Lung (tissue), 12 donors: Measurements from ENCODE around the gene KCNJ5. TPM values are rescaled to one million over a fixed set of nuclear protein-coding genes. Genes with fewer than 3 reads are reported as not detected.

Source experiments
- ATAC-seq: fragments of 200-7000 bp; cut with Tn5 transposase; one replicate; pipeline ENCODE4 v1.9.1; 2020; ENCODE audit warnings: moderate number of reproducible peaks; ENCODE audit not compliant: insufficient read depth, low FRiP score
- DNase-seq, 3 donors: peaks; one replicate each; pipeline ENCODE4 v3.0.0-alpha.2; 2013 to 2017
- H3K27ac ChIP-seq, 2 donors: one replicate each; pipeline ENCODE4 v1.5.1; 2013; ENCODE audit warnings: mild to moderate bottlenecking in 2 of 2, moderate library complexity in 2 of 2, control low read depth in 1 of 2, inconsistent platforms in 1 of 2, low read depth in 1 of 2, low read length in 1 of 2
- H3K27me3 ChIP-seq, 3 donors: one replicate each; pipeline ENCODE4 v1.5.1; 2013; ENCODE audit warnings: low read length in 2 of 3; ENCODE audit not compliant: control insufficient read depth in 3 of 3, insufficient read depth in 3 of 3
- H3K36me3 ChIP-seq, 4 donors: one replicate each; pipeline ENCODE4 v1.5.1; 2013; ENCODE audit warnings: low read length in 4 of 4, mild to moderate bottlenecking in 1 of 4, moderate library complexity in 1 of 4; ENCODE audit not compliant: control insufficient read depth in 4 of 4, insufficient read depth in 4 of 4
- H3K4me1 ChIP-seq, 5 donors: one replicate each; pipeline ENCODE4 v1.5.1; 2013; ENCODE audit warnings: low read length in 5 of 5, mild to moderate bottlenecking in 2 of 5, moderate library complexity in 1 of 5; ENCODE audit not compliant: control insufficient read depth in 5 of 5, insufficient read depth in 5 of 5
- H3K4me3 ChIP-seq: one replicate; pipeline ENCODE4 v1.5.1; 2013; ENCODE audit warnings: mild to moderate bottlenecking, control low read depth, moderate library complexity
- H3K9ac ChIP-seq, 2 donors: one replicate each; pipeline ENCODE4 v1.5.1; 2013; ENCODE audit warnings: low read length in 2 of 2, control low read depth in 1 of 2; ENCODE audit not compliant: insufficient read depth in 1 of 2
- H3K9me3 ChIP-seq, 4 donors: one replicate each; pipeline ENCODE4 v1.5.1; 2013; ENCODE audit warnings: low read length in 3 of 4, mild to moderate bottlenecking in 1 of 4, moderate library complexity in 1 of 4; ENCODE audit not compliant: control insufficient read depth in 4 of 4, insufficient read depth in 3 of 4
- CTCF ChIP-seq: IDR thresholded peaks from 2 replicates; pipeline ENCODE4 v1.5.1; 2012; ENCODE audit warnings: mild to moderate bottlenecking; ENCODE audit errors: control extremely low read depth, extremely low read depth
- WGBS, 2 donors: extraction: QIAGEN DNeasy Blood & Tissue Kit; methylation state at CpG; one replicate each; pipeline ENCODE4 v1.1.7; 2013; 5-methylcytosine and 5-hydroxymethylcytosine counted together
- polyA plus RNA-seq, 2 donors: library from polyadenylated mRNA; stranded (reverse); fragments of 200-250 nt; gene quantifications; one replicate each; pipeline ENCODE4 v1.2.1, GENCODE V29; 2013
- total RNA-seq, 2 donors: library from RNA; depleted of rRNA in 1 of 2; stranded (reverse); fragments of >200 nt in 1 of 2; gene quantifications; one replicate each; pipeline ENCODE4 v1.2.1, GENCODE V29; 2014 to 2021
- donor health status: control.
- donor health status: control.
- donor health status: Bipolar disorder and iron deficiency.
- donor health status: healthy.
- donor health status: DM: yes; HTN: yes; CAD: no.

Gene KCNJ5
- total and polyA plus RNA-seq, 4 donors = 2.0 to 5.0 (median 2.8) TPM

- ATAC-seq = no peak
- Histone ChIP-seq H3K4me1 (peaks cover 0 to 18% (median 0%) of the 10 kb centered on the region in 5 donors), H3K27me3 (no peaks in the 10 kb centered on the region), H3K36me3 (no peaks in the 10 kb centered on the region), H3K9me3 (peaks cover 0 to 3% (median 0%) of the 10 kb centered on the region in 4 donors), H3K4me3 (no peak overlapping the region), H3K27ac (no peak overlapping the region), H3K9ac (no peak overlapping the region)
- WGBS, 2 donors = 95% methylated on average over 16 of the region's 16 CpGs
- TF ChIP-seq CTCF = no peak
- DNase-seq = no peak
Measured at GRCh38 chr11:128938156-128938885, 47.2 kb downstream of the KCNJ5 start.

- DNase-seq = peak in 2 of 3 donors; percentile 59 to 76
- no peak for TF ChIP-seq CTCF
- Histone ChIP-seq H3K4me3 (no peak overlapping the region), H3K4me1 (peaks cover 0 to 19% (median 0%) of the 10 kb centered on the region in 5 donors), H3K27ac (no peak overlapping the region), H3K36me3 (no peaks in the 10 kb centered on the region), H3K9me3 (no peaks in the 10 kb centered on the region), H3K27me3 (no peaks in the 10 kb centered on the region), H3K9ac (no peak overlapping the region)
- WGBS, 2 donors = 63 to 71% methylated on average over 11 of the region's 11 CpGs
- no peak for ATAC-seq
Measured at GRCh38 chr11:128939591-128939990, 48.4 kb downstream of the KCNJ5 start.

- ATAC-seq (no peak), DNase-seq (no peak)
- Histone ChIP-seq H3K27ac (no peak overlapping the region), H3K27me3 (no peaks in the 10 kb centered on the region), H3K9me3 (no peaks in the 10 kb centered on the region), H3K4me3 (no peak overlapping the region), H3K36me3 (no peaks in the 10 kb centered on the region), H3K9ac (no peak overlapping the region), H3K4me1 (peaks cover 0 to 19% (median 0%) of the 10 kb centered on the region in 5 donors)
- 72 to 88% methylated on average over 5 of the region's 5 CpGs for WGBS, 2 donors
- no peak for TF ChIP-seq CTCF
Measured at GRCh38 chr11:128940156-128940555, 49.0 kb downstream of the KCNJ5 start.
